Astrocyte of the spinal cord (primary cell): ENCODE data around the gene IFNA13.

Experiments used
- DNase-seq: peaks from one replicate; pipeline ENCODE4 v3.0.0; 2011; ENCODE audit warnings: low read depth, low spot score
- H3K4me3 ChIP-seq: 2 replicates; pipeline ENCODE4 v1.5.1; 2011; ENCODE audit warnings: low read depth, mild to moderate bottlenecking, low read length, moderate library complexity
- CTCF ChIP-seq: IDR thresholded peaks from 2 replicates; pipeline ENCODE4 v1.5.1; 2012; ENCODE audit warnings: low read depth, mild to moderate bottlenecking, low read length, inconsistent platforms
- in situ Hi-C: cut with HindIII; loops from 2 replicates; pipeline ENCODE4 v1.10.0; 2017; ENCODE audit warnings: low sequenced_read_pairs

The IFNA13 gene

GRCh38 chr9:21408817-21409216, 41.0 kb upstream of the IFNA13 start, which contains the start of gene IFNA8:
Gene IFNA8, plus strand, starts transcription at chr9:21409117. Its CDS starts 60 bp downstream, at chr9:21409177.
- DNase-seq, result no peak
- no peak within 1 kb of the TSS for H3K4me3 ChIP-seq
- TF ChIP-seq CTCF, result no peak
- in situ Hi-C loops, result no loop called here

GRCh38 chr9:21404146-21404545, 36.3 kb upstream of the IFNA13 start:
- in situ Hi-C loops, result no loop called here
- H3K4me3 ChIP-seq, result no peak overlapping the region
- TF ChIP-seq CTCF, result no peak
- no peak for DNase-seq

- in situ Hi-C loops, result no loop called here
- TF ChIP-seq CTCF, result no peak
- DNase-seq, result no peak
- H3K4me3 ChIP-seq, result peak overlapping the region; percentile 40
Measured at GRCh38 chr9:21402386-21403251, 34.8 kb upstream of the IFNA13 start.

- no peak for TF ChIP-seq CTCF
- in situ Hi-C loops, result no loop called here
- DNase-seq, result no peak
- no peak overlapping the region for H3K4me3 ChIP-seq
Measured at GRCh38 chr9:21399956-21400355, 32.1 kb upstream of the IFNA13 start.

- in situ Hi-C loops, result no loop called here
- no peak overlapping the region for H3K4me3 ChIP-seq
- no peak for DNase-seq
- no peak for TF ChIP-seq CTCF
Measured at GRCh38 chr9:21398955-21399489, 31.2 kb upstream of the IFNA13 start.

GRCh38 chr9:21395778-21396717, 28.2 kb upstream of the IFNA13 start:
- DNase-seq, result peak; percentile 37
- in situ Hi-C loops, result no loop called here
- TF ChIP-seq CTCF, result peak; percentile 91
- peak overlapping the region; percentile 55 for H3K4me3 ChIP-seq
